BLaER1 (cell line): ENCODE data around the gene OR51B4.
"Not testable (repeated sequence)": the region's sequence is repeated elsewhere in the genome, so short reads cannot be mapped to it uniquely, and the experiment has no call there.

Experiments used
- H3K27ac ChIP-seq: shearing (Covaris generic); formaldehyde crosslinking; 2 replicates; pipeline ENCODE4 v1.8.1; 2022
- H3K27me3 ChIP-seq: shearing (Covaris generic); formaldehyde crosslinking; 2 replicates; pipeline ENCODE4 v1.8.1; 2022
- H3K36me3 ChIP-seq: shearing (Covaris generic); formaldehyde crosslinking; 2 replicates; pipeline ENCODE4 v1.8.1; 2022
- H3K4me1 ChIP-seq: shearing (Covaris generic); formaldehyde crosslinking; 2 replicates; pipeline ENCODE4 v1.8.1; 2022
- H3K4me2 ChIP-seq: shearing (Covaris generic); formaldehyde crosslinking; 2 replicates; pipeline ENCODE4 v1.8.1; 2022
- H3K4me3 ChIP-seq: shearing (Covaris generic); formaldehyde crosslinking; 2 replicates; pipeline ENCODE4 v1.8.1; 2022
- H3K9ac ChIP-seq: shearing (Covaris generic); formaldehyde crosslinking; 2 replicates; pipeline ENCODE4 v1.8.1; 2022
- H3K9me3 ChIP-seq: shearing (Covaris generic); formaldehyde crosslinking; 2 replicates; pipeline ENCODE4 v1.8.1; 2022
- H4K20me1 ChIP-seq: shearing (Covaris generic); formaldehyde crosslinking; 2 replicates; pipeline ENCODE4 v1.8.1; 2022
- Cebpa-rat ChIP-seq: shearing (Covaris generic); IDR thresholded peaks from 2 replicates; pipeline ENCODE4 v1.8.1; 2022

OR51B4 gene

GRCh38 chr11:5324197-5324596, 22.5 kb upstream of the OR51B4 start, which contains the start of gene OR51B2:
Gene OR51B2, minus strand, starts transcription at chr11:5324297. Its CDS starts 0 bp downstream, at chr11:5324297.
- Histone ChIP-seq H3K4me1 (no peaks in the 10 kb centered on the region), H3K27me3 (no peaks in the 10 kb centered on the region)

DNA sequence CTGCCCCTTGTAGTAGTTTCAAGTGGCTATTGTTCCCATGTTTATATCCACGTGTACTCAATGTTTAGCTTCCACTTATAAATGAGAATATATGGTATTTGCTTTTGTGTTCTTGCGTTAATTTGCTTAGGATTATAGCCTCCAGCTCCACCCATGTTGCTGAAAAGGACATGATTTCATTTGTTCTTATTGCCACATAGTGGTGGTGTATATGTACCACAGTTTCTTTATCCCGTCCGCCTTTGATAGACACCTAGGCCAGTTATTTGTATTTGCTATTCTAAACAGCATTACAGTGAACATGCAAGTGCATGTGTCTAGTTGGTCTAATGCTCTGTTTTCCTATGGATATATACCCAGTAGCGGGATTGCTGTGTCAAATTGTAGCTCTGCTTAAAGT, 15.5 kb upstream of the OR51B4 start:
- H3K9me3 ChIP-seq = no peaks in the 10 kb centered on the region
- no peak overlapping the region for H3K9ac ChIP-seq
- TF ChIP-seq Cebpa-rat = no peak
- H3K4me2 ChIP-seq = no peak overlapping the region
- no peak overlapping the region for H3K27ac ChIP-seq
- H3K4me3 ChIP-seq = no peak overlapping the region
- H3K36me3 ChIP-seq = no peaks in the 10 kb centered on the region
- no peaks in the 10 kb centered on the region for H4K20me1 ChIP-seq
- H3K4me1 ChIP-seq = no peaks in the 10 kb centered on the region
- H3K27me3 ChIP-seq = no peaks in the 10 kb centered on the region; the same call in 1 of the 2 replicates

More at GRCh38 chr11:5324197-5324596, 22.5 kb upstream of the OR51B4 start, which contains the start of gene OR51B2:
- no peaks in the 10 kb centered on the region for H3K9me3 ChIP-seq
- no peak for TF ChIP-seq Cebpa-rat
- no peak within 1 kb of the TSS for H3K9ac ChIP-seq
- H4K20me1 ChIP-seq = no peaks in the 10 kb centered on the region
- no peak within 1 kb of the TSS for H3K27ac ChIP-seq
- H3K36me3 ChIP-seq = no peaks in the 10 kb centered on the region
- H3K4me2 ChIP-seq = no peak within 1 kb of the TSS
- H3K4me3 ChIP-seq = no peak within 1 kb of the TSS

DNA sequence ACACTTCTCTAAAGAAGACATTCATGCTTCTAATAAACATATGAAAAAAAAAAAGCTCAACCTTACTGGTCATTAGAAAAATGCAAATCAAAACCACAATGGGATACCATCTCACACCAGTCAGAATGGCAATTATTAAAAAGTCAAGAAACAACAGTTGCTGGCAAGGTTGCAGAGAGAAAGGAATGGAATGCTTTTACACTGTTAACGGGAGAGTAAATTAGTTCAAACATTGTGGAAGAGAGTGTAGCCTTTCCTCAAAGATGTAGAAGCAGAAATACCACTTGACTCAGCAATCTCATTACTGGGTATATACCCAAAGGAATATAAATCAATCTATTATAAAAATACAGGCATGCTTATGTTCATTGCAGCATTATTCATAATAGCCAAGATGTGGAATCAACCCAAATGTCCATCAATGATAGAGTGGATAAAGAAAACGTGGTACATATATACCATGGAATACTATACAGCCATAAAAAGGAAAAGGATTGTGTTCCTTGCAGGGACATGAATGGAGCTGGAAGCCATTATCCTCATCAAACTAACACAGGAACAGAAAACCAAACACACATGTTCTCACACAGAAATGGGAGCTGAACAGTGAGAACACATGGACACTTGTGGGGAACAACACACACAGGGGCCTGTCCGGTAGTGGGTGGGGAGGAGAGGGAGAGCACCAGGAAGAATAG, 11.7 kb upstream of the OR51B4 start:
- H4K20me1 ChIP-seq, H3K27ac ChIP-seq, H3K9me3 ChIP-seq, H3K9ac ChIP-seq, H3K4me2 ChIP-seq, H3K27me3 ChIP-seq, H3K4me3 ChIP-seq, H3K4me1 ChIP-seq, H3K36me3 ChIP-seq: not testable (repeated sequence)

DNA sequence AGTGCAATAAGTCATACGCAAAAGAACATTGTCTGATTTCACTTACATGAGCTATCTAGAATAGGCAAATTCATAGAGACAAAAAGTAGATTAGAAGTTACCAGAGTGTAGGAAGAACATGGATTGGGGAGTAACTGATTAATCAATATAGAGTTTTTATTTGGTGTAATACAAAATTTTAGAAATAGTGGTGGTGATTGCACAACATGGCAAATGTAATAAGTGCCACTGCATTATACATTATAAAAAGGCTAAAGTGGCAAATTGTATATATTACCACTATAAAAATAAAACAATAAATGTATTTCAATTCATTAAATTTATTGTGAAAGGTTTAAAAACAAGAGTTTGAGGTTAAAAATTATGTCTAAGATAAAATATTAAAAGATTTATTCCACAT, 8.7 kb upstream of the OR51B4 start:
- no peak overlapping the region for H3K4me2 ChIP-seq
- no peak overlapping the region for H3K4me3 ChIP-seq
- no peaks in the 10 kb centered on the region for H3K36me3 ChIP-seq
- no peak for TF ChIP-seq Cebpa-rat
- no peaks in the 10 kb centered on the region for H3K4me1 ChIP-seq
- H4K20me1 ChIP-seq = no peaks in the 10 kb centered on the region
- no peak overlapping the region for H3K27ac ChIP-seq
- no peaks in the 10 kb centered on the region for H3K9me3 ChIP-seq
- no peak overlapping the region for H3K9ac ChIP-seq
- no peaks in the 10 kb centered on the region; the same call in 1 of the 2 replicates for H3K27me3 ChIP-seq

GRCh38 chr11:5307256-5308019, 5.7 kb upstream of the OR51B4 start:
- H4K20me1 ChIP-seq = no peaks in the 10 kb centered on the region
- H3K4me2 ChIP-seq = no peak overlapping the region
- no peak overlapping the region for H3K27ac ChIP-seq
- no peaks in the 10 kb centered on the region for H3K4me1 ChIP-seq
- no peak overlapping the region for H3K9ac ChIP-seq
- no peaks in the 10 kb centered on the region for H3K36me3 ChIP-seq
- H3K9me3 ChIP-seq = no peaks in the 10 kb centered on the region
- no peak overlapping the region for H3K4me3 ChIP-seq
- no peaks in the 10 kb centered on the region for H3K27me3 ChIP-seq
- no peak for TF ChIP-seq Cebpa-rat

- no peak overlapping the region for H3K4me2 ChIP-seq
- TF ChIP-seq Cebpa-rat = no peak
- H3K27me3 ChIP-seq = no peaks in the 10 kb centered on the region
- H3K36me3 ChIP-seq = no peaks in the 10 kb centered on the region
- H3K9ac ChIP-seq = no peak overlapping the region
- no peak overlapping the region for H3K27ac ChIP-seq
- H3K9me3 ChIP-seq = no peaks in the 10 kb centered on the region
- no peaks in the 10 kb centered on the region for H3K4me1 ChIP-seq
- no peak overlapping the region for H3K4me3 ChIP-seq
- H4K20me1 ChIP-seq = no peaks in the 10 kb centered on the region
Measured at GRCh38 chr11:5304046-5304445, 2.3 kb upstream of the OR51B4 start.

- Histone ChIP-seq H3K4me3 (no peak overlapping the region), H3K4me1 (no peaks in the 10 kb centered on the region), H4K20me1 (no peaks in the 10 kb centered on the region), H3K9me3 (no peaks in the 10 kb centered on the region), H3K27ac (no peak overlapping the region), H3K36me3 (no peaks in the 10 kb centered on the region), H3K27me3 (no peaks in the 10 kb centered on the region), H3K9ac (no peak overlapping the region), H3K4me2 (no peak overlapping the region)
- no peak for TF ChIP-seq Cebpa-rat
Measured at GRCh38 chr11:5303626-5304025, 1.9 kb upstream of the OR51B4 start.

- H3K4me2 ChIP-seq = no peak overlapping the region
- no peak overlapping the region for H3K4me3 ChIP-seq
- no peaks in the 10 kb centered on the region for H3K27me3 ChIP-seq
- H3K36me3 ChIP-seq = no peaks in the 10 kb centered on the region
- no peaks in the 10 kb centered on the region for H3K4me1 ChIP-seq
- H4K20me1 ChIP-seq = no peaks in the 10 kb centered on the region
- H3K27ac ChIP-seq = no peak overlapping the region
- no peak for TF ChIP-seq Cebpa-rat
- no peak overlapping the region for H3K9ac ChIP-seq
- no peaks in the 10 kb centered on the region for H3K9me3 ChIP-seq
Measured at GRCh38 chr11:5300251-5300650, 1.5 kb downstream of the OR51B4 start.

DNA sequence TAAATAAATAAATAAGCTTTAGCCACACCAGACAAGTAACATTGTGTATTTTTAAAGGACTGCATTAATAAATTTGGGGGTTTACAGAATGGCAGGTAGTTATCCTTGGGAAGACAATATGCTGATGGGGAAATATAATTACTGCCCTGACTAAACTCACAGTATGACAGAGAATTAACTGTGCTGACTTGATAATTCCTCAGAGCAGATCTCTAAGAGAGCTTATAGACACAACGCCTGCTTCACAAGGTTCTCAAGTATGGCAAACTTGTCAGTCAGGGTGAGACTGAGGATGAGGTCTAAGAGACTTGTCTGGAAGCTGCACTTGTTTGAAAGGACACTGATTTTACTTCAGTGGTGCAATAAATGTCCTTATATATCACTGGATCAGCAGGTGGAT, 3.3 kb downstream of the OR51B4 start:
- no peak for TF ChIP-seq Cebpa-rat
- H4K20me1 ChIP-seq = no peaks in the 10 kb centered on the region
- peaks cover 7% of the 10 kb centered on the region; the same call in 1 of the 2 replicates for H3K9me3 ChIP-seq
- H3K4me3 ChIP-seq = no peak overlapping the region
- no peak overlapping the region for H3K9ac ChIP-seq
- H3K27ac ChIP-seq = no peak overlapping the region
- no peaks in the 10 kb centered on the region for H3K27me3 ChIP-seq
- H3K4me2 ChIP-seq = no peak overlapping the region
- H3K36me3 ChIP-seq = no peaks in the 10 kb centered on the region
- no peaks in the 10 kb centered on the region for H3K4me1 ChIP-seq

- no peak overlapping the region for H3K4me2 ChIP-seq
- H3K4me3 ChIP-seq = no peak overlapping the region
- H4K20me1 ChIP-seq = no peaks in the 10 kb centered on the region
- TF ChIP-seq Cebpa-rat = no peak
- peaks cover 7% of the 10 kb centered on the region; the same call in 1 of the 2 replicates for H3K9me3 ChIP-seq
- H3K27me3 ChIP-seq = no peaks in the 10 kb centered on the region
- no peaks in the 10 kb centered on the region for H3K4me1 ChIP-seq
- H3K27ac ChIP-seq = no peak overlapping the region
- H3K36me3 ChIP-seq = no peaks in the 10 kb centered on the region
- H3K9ac ChIP-seq = no peak overlapping the region
Measured at GRCh38 chr11:5297721-5298323, 3.9 kb downstream of the OR51B4 start.

DNA sequence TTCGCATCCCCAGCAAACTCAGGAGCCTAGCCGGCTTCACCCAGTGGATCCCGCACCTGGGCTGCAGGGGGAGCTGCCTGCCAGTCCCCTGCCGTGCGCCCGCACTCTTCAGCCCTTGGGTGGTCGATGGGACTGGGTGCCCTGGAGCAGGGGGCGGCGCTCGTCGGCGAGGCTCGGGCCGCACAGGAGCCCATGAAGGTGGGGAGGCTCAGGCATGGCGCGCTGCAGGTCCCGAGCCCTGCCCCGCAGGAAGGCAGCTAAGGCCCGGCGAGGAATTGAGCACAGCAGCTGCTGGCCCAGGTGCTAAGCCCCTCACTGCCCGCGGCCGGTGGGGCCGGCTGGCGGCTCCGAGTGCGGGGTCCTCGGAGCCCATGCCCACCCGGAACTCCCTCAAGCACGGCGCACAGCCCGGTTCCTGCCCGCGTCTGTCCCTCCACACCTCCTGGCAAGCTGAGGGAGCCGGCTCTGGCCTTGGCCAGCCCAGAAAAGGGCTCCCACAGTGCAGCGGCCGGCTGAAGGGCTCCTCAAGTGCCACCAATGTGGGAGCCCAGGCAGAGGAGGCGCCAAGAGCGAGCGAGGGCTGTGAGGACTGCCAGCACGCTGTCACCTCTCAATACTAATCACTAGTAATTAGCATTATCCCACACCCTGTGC, 7.3 kb downstream of the OR51B4 start:
- not testable (repeated sequence) for H3K36me3 ChIP-seq, H3K9me3 ChIP-seq, H4K20me1 ChIP-seq, H3K27ac ChIP-seq, H3K4me2 ChIP-seq, H3K9ac ChIP-seq, H3K27me3 ChIP-seq, H3K4me3 ChIP-seq, H3K4me1 ChIP-seq
